Right lobe of liver (tissue), 6 donors: ENCODE measurements around the gene CAPN2. TPM values are rescaled to one million over a fixed set of nuclear protein-coding genes. Genes with fewer than 3 reads are reported as not detected.
A peak's percentile ranks its signal among the peaks of the same experiment; 100 is the strongest.
"Not testable (repeated sequence)": the region's sequence is repeated elsewhere in the genome, so short reads cannot be mapped to it uniquely, and the experiment has no call there.

Source experiments
- ATAC-seq, 4 donors: fragments of 200-7000 bp; cut with Tn5 transposase; one replicate each; pipeline ENCODE4 v1.9.1; 2020; ENCODE audit warnings: mild to moderate bottlenecking in 4 of 4, moderate library complexity in 4 of 4
- DNase-seq, 3 donors: peaks; one replicate each; pipeline ENCODE4 v3.0.0-alpha.2; 2020
- H3K27ac ChIP-seq, 3 donors: fragments of 200-600 bp; one replicate each; pipeline ENCODE4 v1.8.0; 2022
- H3K27me3 ChIP-seq, 2 donors: fragments of 200-600 bp; one replicate each; pipeline ENCODE4 v1.8.0; 2022
- H3K36me3 ChIP-seq, 4 donors: fragments of 200-600 bp; sonication (generic) in 1 of 4; one replicate each; pipeline versions ENCODE4 v1.5.1 to v1.8.0; 2017 to 2022; ENCODE audit warnings: control low read depth in 1 of 4
- H3K4me1 ChIP-seq, 4 donors: fragments of 200-600 bp; sonication (generic) in 1 of 4; one replicate each; pipeline versions ENCODE4 v1.5.1 to v1.8.0; 2017 to 2022; ENCODE audit warnings: control low read depth in 1 of 4
- H3K4me3 ChIP-seq, 3 donors: fragments of 200-600 bp; one replicate each; pipeline ENCODE4 v1.8.0; 2022
- H3K9me3 ChIP-seq, 4 donors: fragments of 200-600 bp; sonication (generic) in 1 of 4; one replicate each; pipeline versions ENCODE4 v1.5.1 to v1.8.0; 2017 to 2022; ENCODE audit warnings: control low read depth in 1 of 4
- POLR2A ChIP-seq: fragments of 450-650 bp; IDR thresholded peaks from one replicate; pipeline ENCODE4 v1.6.1; 2017; ENCODE audit warnings: antibody characterized with exemption, mild to moderate bottlenecking
- WGBS: methylation state at CpG from one replicate; pipeline ENCODE4 v1.1.6; 2018; ENCODE audit warnings: low coverage, low lambda C conversion rate; ENCODE audit not compliant: insufficient coverage; ENCODE audit errors: missing lambda C conversion rate; 5-methylcytosine and 5-hydroxymethylcytosine counted together
- intact Hi-C, 2 donors: fragments of 100-400 bp; cut with DNase I; formaldehyde crosslinking; loops; one replicate each; pipeline versions ENCODE4 v1.11.2 to v1.14.1; 2022
- total RNA-seq, 6 experiments: library from RNA; depleted of rRNA in 2 of 6; stranded (reverse); fragments of >200 nt in 2 of 6; fragmentation: NEBNext Ultra II Directional in 3 of 6; extraction: Animal tissue kit (Norgen Biotek cat#: 25700) in 3 of 6; gene quantifications; one replicate each; pipeline versions ENCODE4 v1.1.0 to v1.2.4, GENCODE V29; 2016 to 2023
- TF ChIP-seq, protein P1 (sequence below), 4 donors: fragments of 200-600 bp in 3 of 4; fragments of 450-650 bp in 1 of 4; IDR thresholded peaks; one replicate each; pipeline versions ENCODE4 v1.5.1 to v1.8.0; 2016 to 2022; ENCODE audit warnings: antibody characterized with exemption in 4 of 4, mild to moderate bottlenecking in 2 of 4
- donor health status: DM: no; HTN: yes; CAD: no.
- donor health status: DM: no; HTN: no; CAD: no.
- donor health status: DM: no; HTN: no; CAD: no.
- donor health status: DM: no; HTN: yes; CAD: no.
- donor health status: DM: no; HTN: yes; CAD: no.

CAPN2 gene
- total RNA-seq, 6 experiments from 2014 or later: 17.5 to 53.1 (median 33.1) TPM

- no peak overlapping the region for H3K27ac ChIP-seq
- H3K4me1 ChIP-seq: no peaks in the 10 kb centered on the region
- H3K4me3 ChIP-seq: no peak overlapping the region
- peak in 1 of 4 donors; percentile 24 for ATAC-seq
- no peaks in the 10 kb centered on the region for H3K27me3 ChIP-seq
- no peaks in the 10 kb centered on the region for H3K36me3 ChIP-seq
- no peak for TF ChIP-seq POLR2A
- TF ChIP-seq, protein P1, sequence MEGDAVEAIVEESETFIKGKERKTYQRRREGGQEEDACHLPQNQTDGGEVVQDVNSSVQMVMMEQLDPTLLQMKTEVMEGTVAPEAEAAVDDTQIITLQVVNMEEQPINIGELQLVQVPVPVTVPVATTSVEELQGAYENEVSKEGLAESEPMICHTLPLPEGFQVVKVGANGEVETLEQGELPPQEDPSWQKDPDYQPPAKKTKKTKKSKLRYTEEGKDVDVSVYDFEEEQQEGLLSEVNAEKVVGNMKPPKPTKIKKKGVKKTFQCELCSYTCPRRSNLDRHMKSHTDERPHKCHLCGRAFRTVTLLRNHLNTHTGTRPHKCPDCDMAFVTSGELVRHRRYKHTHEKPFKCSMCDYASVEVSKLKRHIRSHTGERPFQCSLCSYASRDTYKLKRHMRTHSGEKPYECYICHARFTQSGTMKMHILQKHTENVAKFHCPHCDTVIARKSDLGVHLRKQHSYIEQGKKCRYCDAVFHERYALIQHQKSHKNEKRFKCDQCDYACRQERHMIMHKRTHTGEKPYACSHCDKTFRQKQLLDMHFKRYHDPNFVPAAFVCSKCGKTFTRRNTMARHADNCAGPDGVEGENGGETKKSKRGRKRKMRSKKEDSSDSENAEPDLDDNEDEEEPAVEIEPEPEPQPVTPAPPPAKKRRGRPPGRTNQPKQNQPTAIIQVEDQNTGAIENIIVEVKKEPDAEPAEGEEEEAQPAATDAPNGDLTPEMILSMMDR (IDR thresholded peaks at IDR 0.05): no peak
- H3K9me3 ChIP-seq: no peaks in the 10 kb centered on the region
- no peak for DNase-seq
- 85% methylated on average over 10 of the region's 14 CpGs for WGBS
- intact Hi-C loops: no loop called here
Measured at GRCh38 chr1:223738465-223739365, 26.4 kb downstream of the CAPN2 start.

DNA sequence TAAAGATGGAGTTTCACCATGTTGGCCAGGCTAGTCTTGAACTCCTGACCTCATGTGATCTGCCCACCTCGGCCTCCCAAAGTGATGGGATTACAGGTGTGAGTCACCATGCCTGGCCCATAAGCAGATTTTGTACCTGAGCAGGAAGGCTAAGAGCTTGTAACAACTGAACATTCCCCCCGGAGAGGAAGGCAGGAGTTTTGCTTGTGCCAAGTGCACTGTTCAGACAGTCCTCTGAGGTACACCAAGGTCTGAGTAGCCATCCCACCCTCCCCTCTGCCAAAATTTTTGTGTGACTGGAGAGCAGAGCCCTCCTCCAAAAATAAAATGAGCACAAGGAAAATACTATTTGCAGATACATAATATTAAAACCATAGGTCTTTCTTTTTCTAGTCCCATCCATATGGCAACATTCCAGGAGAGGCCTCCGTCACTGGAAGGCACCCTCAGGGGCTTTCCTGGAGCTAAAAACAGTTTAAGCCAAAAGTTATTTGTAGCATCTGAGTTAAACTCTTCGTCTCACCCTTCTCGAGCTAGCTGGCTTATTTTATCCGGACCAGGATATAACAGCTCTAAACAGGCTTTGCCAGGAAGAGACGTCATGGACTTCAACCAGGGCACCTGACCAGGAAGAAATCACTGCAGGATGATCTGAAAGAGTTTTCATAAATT is 27.2 kb downstream of the CAPN2 start:
- Histone ChIP-seq H3K36me3 (no peaks in the 10 kb centered on the region), H3K27me3 (no peaks in the 10 kb centered on the region), H3K4me3 (no peak overlapping the region), H3K9me3 (no peaks in the 10 kb centered on the region), H3K4me1 (no peaks in the 10 kb centered on the region), H3K27ac (no peak overlapping the region)
- intact Hi-C loops: no loop called here
- DNase-seq (no peak), ATAC-seq (no peak)
- TF ChIP-seq, protein P1 (IDR thresholded peaks at IDR 0.05): no peak
- no peak for TF ChIP-seq POLR2A
- WGBS: 66% methylated on average over 7 of the region's 7 CpGs

- ATAC-seq, intact Hi-C loops, H3K27ac ChIP-seq, H3K27me3 ChIP-seq, H3K4me1 ChIP-seq, H3K36me3 ChIP-seq, H3K4me3 ChIP-seq, H3K9me3 ChIP-seq, DNase-seq: not testable (repeated sequence)
- WGBS: 78% methylated on average over 7 of the region's 10 CpGs
Measured at GRCh38 chr1:223740038-223740736, 27.8 kb downstream of the CAPN2 start.

DNA sequence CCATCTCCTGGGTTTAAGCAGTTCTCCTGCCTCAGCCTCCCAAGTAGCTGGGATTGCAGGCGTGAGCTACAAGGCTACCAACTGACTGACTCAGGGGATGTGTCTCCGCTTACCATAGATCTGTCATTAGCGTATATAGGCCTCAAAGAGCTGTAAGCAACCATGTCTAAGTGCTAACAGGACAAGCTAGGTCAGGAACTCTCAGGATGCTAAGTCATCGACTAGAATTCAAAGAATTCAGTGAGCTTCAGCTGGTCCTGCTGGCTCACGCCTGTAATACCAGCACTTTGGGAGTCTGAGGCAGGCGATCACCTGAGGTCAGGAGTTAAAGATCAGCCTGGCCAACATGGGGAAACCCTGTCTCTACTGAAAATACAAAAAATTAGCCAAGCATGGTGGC is 29.5 kb downstream of the CAPN2 start:
- ATAC-seq: no peak
- no peak for DNase-seq
- H3K4me1 ChIP-seq: no peaks in the 10 kb centered on the region
- TF ChIP-seq POLR2A: no peak
- TF ChIP-seq, protein P1 (IDR thresholded peaks at IDR 0.05): no peak
- no peaks in the 10 kb centered on the region for H3K9me3 ChIP-seq
- H3K36me3 ChIP-seq: no peaks in the 10 kb centered on the region
- H3K27me3 ChIP-seq: no peaks in the 10 kb centered on the region
- no peak overlapping the region for H3K27ac ChIP-seq
- 89% methylated on average over 6 of the region's 6 CpGs for WGBS
- intact Hi-C loops: no loop called here
- no peak overlapping the region for H3K4me3 ChIP-seq
